AG08396 (cell line): ENCODE measurements around the gene ADAMTS6.

Experiments used
- DNase-seq: peaks from one replicate; pipeline ENCODE4 v3.0.0; 2012; ENCODE audit warnings: low spot score, mixed read lengths

ADAMTS6 gene

DNA sequence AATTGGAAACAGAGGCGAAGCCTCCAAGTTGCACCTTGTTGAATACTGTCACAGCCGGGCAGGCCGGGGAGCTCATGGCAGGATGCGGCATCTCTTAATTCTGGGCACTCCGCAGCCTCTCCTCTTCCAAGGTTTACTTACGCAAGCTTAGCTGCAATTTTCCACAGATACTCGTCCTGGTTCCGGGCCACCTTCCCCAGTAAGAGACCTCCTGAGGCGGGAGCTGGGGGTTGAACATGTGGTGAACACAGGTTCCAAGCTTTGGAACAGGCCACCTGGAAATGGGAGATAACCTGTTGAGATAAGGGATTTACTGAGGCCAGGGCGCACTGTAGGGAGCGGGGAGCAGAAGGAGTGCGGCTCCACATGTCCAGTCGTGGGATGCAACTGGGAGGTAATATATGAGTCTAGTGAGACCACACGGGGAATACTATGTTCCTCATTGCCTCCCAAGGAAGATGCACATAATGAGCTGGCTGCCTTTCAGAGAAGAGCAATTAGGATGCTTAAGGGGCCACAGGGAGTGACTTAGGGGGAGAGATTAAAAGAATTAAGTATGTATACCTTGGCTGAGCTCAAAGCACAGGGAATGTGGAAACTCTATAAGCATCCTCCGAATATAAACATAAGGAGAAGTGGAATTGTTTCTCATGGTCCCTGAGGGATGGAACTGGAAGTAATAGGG is 377.8 kb downstream of the ADAMTS6 start:
- DNase-seq, result no peak

DNA sequence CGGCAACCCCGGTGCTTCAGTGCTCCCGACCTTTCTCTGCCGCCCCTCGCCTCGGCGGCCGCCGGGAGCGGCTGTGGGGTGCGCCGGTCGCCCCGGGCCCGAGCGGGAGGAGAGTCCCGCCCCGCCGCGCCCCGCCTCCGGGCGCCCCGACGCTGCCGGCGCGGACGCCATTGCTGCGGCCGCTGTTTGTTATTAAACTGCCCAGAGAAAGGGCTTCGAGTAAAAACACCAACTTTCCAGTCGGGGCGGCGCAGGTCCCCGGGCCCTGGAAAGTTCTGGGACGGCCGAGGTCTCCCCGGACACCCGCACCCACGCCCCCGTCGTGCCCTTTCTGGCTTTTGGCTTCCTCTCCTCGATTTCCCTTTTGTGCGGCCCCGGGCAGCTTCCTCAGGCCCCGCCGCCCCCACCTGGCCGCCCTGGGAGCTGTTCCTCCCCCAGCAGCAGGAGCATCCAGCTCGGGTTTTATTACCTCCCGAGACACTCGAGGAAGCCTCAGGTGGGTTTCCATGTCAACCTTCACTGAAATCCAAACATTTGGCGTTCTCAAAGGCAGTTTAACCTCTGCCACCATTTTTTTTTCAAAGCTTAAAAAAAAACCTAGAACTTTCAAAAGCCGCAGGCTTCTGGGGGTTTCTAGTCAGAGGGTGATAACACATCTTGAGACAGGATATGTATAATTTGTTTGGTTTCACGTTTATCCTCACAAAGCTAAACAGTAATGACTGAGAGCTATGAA is 378.6 kb downstream of the ADAMTS6 start:
- DNase-seq, result peak; percentile 62

DNA sequence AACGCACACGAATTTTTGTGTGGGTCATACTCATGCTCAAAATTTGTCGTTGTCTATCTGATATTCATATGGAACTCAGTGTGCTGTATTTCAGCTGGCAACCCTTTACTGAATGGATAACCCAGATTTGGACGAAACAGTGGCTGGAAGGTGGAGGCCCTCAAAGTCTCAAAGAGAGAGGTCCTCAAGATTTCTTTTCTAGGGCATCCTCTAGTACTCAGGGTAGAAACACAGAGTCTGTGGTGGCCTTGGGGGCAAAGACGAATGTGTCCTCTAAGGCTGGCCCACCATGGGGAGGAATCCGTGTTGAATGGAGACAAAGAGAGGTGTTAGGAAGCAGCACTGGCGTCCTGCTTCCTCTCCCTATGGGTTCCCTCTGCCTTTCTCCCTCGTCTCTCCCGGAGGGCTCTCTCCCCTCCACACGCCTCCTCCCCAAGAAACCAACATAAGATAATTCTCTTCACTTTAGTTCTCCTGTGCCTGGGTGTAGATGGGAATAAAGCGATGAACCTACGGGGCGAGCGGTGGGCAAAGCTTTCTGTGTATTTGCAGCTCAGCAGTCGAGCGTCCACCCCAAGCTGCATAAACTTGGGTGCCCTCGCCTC is 379.2 kb downstream of the ADAMTS6 start:
- DNase-seq, result no peak

DNA sequence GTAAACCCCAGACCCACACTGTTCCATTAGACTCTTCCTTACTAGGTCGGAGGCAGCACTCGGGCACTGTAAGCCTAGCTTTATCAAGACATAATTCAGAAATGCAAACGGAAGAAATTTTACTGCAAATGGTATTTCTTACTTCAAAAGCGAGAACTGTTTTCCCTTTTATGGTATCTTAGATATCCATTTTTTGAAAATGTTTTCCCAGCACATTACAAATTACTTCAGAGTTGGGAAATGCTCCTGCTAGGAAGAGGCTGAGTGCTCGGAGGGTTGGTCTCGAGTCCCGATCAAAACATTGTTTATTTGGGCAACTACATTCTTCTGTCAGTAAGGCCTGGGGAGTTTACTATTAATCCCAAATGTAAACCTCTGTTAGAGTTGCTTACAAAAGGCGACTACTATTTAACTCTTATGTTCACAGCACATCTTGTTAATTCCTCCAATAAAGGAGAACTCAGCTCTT is 380.1 kb downstream of the ADAMTS6 start:
- peak; percentile 33 for DNase-seq

DNA sequence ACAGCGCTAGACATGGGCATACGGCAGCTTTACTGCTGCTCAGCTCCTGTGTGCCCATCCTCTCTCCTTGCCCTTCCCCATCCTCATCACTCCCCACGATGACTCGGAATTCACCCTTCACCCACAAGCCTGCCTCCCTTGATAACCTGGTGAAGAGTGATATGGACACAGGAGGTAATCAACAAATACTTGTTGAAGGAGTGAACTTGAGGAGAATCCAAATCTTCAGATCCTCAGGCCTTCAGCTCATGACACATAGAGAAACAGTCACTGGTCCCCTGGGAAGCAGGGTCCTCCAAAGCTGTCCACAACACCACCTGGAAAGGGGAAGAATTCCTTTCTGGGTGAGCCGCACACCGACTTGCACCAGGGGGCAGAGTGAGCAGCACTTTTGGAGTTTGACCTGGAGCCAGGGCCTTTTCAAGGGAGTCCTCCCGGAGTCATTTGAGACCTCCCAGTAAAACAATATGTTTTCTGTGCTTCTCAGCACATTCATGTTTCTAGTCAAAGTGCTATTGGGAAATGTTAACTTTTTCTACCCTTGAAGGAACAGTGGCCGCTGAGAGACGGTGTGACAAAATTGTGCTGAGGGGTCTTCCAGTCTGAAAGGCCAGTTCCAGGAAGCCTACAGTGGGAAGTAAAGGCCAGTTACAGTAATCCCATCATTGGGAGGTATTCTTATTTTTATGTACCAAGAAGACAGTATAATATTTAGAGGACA is 380.6 kb downstream of the ADAMTS6 start:
- peak; percentile 87 for DNase-seq
